Measurements from ENCODE around the gene MAOA.

DNA sequence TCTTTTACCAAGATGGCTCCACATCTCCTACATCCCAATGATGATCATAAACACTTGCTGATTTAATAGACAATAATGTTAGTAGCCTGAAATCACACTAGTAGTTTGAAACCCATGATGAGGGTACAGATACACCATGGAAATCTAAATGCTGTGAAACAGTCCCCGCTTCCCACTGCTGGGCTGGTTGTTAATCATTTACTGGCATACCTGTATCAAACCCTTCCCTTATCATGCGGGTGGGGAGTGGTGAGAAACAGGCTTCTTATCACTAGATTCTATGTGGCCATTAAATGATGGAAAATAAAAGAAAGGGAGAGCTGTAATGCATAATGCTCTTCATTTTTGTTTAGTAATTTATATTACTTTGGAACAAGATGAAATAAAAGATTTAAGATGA, 21.9 kb downstream of the MAOA start:
- TF ChIP-seq HDGF (IDR thresholded peaks at IDR 0.05; ENCODE audit: borderline replicate concordance) (no peak), BHLHE40 (IDR thresholded peaks at IDR 0.05; ENCODE audit: borderline replicate concordance) (no peak), ARNT (IDR thresholded peaks at IDR 0.05) (no peak), TARDBP (IDR thresholded peaks at IDR 0.05) (no peak), FOXM1 (IDR thresholded peaks at IDR 0.05; ENCODE audit: borderline replicate concordance) (no peak), SP1 (IDR thresholded peaks at IDR 0.05) (no peak), LEF1 (IDR thresholded peaks at IDR 0.05; ENCODE audit: borderline replicate concordance) (no peak), FOXA1 (IDR thresholded peaks at IDR 0.05) (no peak)

Measured in HEK293T (cell line).